Measurements from ENCODE around the gene ZNF664.

- no peak for TF ChIP-seq CTCF (IDR thresholded peaks at IDR 0.05 in 2 of 3, conservative IDR thresholded peaks at IDR 0.05 in 1 of 3; ENCODE audit: control insufficient read depth in 2 of 3, extremely low read depth in 1 of 3, insufficient read depth in 1 of 3, low read depth in 3 of 3, low read length in 3 of 3)
- no peak for TF ChIP-seq SIX5 (IDR thresholded peaks at IDR 0.05; ENCODE audit: low read depth, low read length, severe bottlenecking)
- TF ChIP-seq SREBF1 (IDR thresholded peaks at IDR 0.05; ENCODE audit: low read length) = no peak
- no peak for TF ChIP-seq SP1 (IDR thresholded peaks at IDR 0.05; ENCODE audit: low read depth, low read length)
- TF ChIP-seq TCF3 (IDR thresholded peaks at IDR 0.05; ENCODE audit: borderline replicate concordance, insufficient read depth, low read depth, low read length) = no peak
- TF ChIP-seq NR2C1 (IDR thresholded peaks at IDR 0.05) = no peak
- TF ChIP-seq EP300 (IDR thresholded peaks at IDR 0.05; ENCODE audit: borderline replicate concordance in 1 of 2, control insufficient read depth in 1 of 2, low read depth in 2 of 2, low read length in 2 of 2) = no peak
These were observed 16.8 kb upstream of the ZNF664 start for GRCh38 chr12:123956249-123956648.

Measured in GM12878 (cell line).